WTC11 (cell line): Measurements from ENCODE around the gene SELENOW.

Source experiments
- CREM ChIP-seq: sonication (generic); formaldehyde crosslinking; IDR thresholded peaks from 2 replicates; pipeline ENCODE4 v1.8.1; 2022; ENCODE audit warnings: mild to moderate bottlenecking, missing genetic modification reagents, moderate library complexity
- CTCF ChIP-seq: fragments of 200-600 bp; IDR thresholded peaks from 2 replicates; pipeline ENCODE4 v1.8.0; 2022; ENCODE audit warnings: antibody characterized with exemption
- NR3C1 ChIP-seq: sonication (generic); formaldehyde crosslinking; conservative IDR thresholded peaks from 2 replicates; pipeline ENCODE4 v1.8.1; 2023; ENCODE audit warnings: low read depth, mild to moderate bottlenecking, missing genetic modification reagents
- OVOL2 ChIP-seq: fragments of 250-450 bp; sonication (Bioruptor Pico); IDR thresholded peaks from 2 replicates; pipeline ENCODE4 v1.9.0; 2021; ENCODE audit warnings: mild to moderate bottlenecking, borderline replicate concordance
- SMAD3 ChIP-seq: sonication (generic); formaldehyde crosslinking; IDR thresholded peaks from 2 replicates; pipeline ENCODE4 v1.8.0; 2022; ENCODE audit warnings: missing genetic modification reagents, mild to moderate bottlenecking, borderline replicate concordance
- TEAD4 ChIP-seq: sonication (generic); formaldehyde crosslinking; IDR thresholded peaks from 2 replicates; pipeline ENCODE4 v1.8.0; 2022; ENCODE audit warnings: mild to moderate bottlenecking, missing genetic modification reagents
- ZNF423 ChIP-seq: fragments of 250-450 bp; sonication (Bioruptor Pico); IDR thresholded peaks from 2 replicates; pipeline ENCODE4 v2.1.2; 2022; ENCODE audit warnings: mild to moderate bottlenecking, moderate library complexity
- TF ChIP-seq, protein P1 (sequence below): sonication (generic); formaldehyde crosslinking; IDR thresholded peaks from 2 replicates; pipeline ENCODE4 v1.8.1; 2023; ENCODE audit warnings: mild to moderate bottlenecking, missing genetic modification reagents

DNA sequence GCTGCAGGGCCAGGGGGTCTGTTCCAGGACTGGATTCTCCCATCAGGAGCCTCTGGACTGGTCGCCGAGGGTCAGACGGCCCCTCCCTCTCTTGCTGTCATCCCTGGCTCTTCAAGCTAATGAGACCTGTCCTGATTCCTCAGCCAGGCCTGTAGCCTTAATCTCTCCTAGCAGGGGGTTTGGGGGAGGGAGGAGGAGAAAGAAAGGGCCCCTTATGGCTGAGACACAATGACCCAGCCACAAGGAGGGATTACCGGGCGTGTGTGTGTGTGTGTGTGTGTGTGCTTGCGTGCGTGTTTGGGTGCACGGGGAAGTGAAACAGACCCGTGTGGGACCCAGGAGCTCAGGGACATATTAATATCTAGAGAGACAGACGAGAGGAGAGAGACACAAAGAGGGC is 41.4 kb downstream of the SELENOW start:
- TF ChIP-seq CTCF (no peak), OVOL2 (CRISPR knock-in tag) (no peak), CREM (no peak), NR3C1 (CRISPR knock-in tag) (no peak), ZNF423 (CRISPR knock-in tag) (no peak), SMAD3 (CRISPR knock-in tag) (no peak), TEAD4 (CRISPR knock-in tag) (no peak)
- TF ChIP-seq, protein P1, sequence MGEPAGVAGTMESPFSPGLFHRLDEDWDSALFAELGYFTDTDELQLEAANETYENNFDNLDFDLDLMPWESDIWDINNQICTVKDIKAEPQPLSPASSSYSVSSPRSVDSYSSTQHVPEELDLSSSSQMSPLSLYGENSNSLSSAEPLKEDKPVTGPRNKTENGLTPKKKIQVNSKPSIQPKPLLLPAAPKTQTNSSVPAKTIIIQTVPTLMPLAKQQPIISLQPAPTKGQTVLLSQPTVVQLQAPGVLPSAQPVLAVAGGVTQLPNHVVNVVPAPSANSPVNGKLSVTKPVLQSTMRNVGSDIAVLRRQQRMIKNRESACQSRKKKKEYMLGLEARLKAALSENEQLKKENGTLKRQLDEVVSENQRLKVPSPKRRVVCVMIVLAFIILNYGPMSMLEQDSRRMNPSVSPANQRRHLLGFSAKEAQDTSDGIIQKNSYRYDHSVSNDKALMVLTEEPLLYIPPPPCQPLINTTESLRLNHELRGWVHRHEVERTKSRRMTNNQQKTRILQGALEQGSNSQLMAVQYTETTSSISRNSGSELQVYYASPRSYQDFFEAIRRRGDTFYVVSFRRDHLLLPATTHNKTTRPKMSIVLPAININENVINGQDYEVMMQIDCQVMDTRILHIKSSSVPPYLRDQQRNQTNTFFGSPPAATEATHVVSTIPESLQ (CRISPR knock-in tag) = no peak
